Fibroblast of lung (primary cell): ENCODE results near the gene ZNF565.

Experiments used
- CTCF ChIP-seq, 2 donors: IDR thresholded peaks in 1 of 2; conservative IDR thresholded peaks in 1 of 2; 1 replicate in 1 of 2; 2 replicates in 1 of 2; pipeline ENCODE4 v1.5.1; 2011 to 2012; ENCODE audit warnings: low read length in 2 of 2, control low read depth in 1 of 2, inconsistent platforms in 1 of 2, low read depth in 1 of 2, mild to moderate bottlenecking in 1 of 2
- EZH2 ChIP-seq: IDR thresholded peaks from 2 replicates; pipeline ENCODE4 v1.5.1; 2012; ENCODE audit warnings: low read length, control low read depth, mild to moderate bottlenecking; ENCODE audit errors: missing control alignments

- TF ChIP-seq CTCF (conservative IDR thresholded peaks at IDR 0.05 in 1 of 2, IDR thresholded peaks at IDR 0.05 in 1 of 2; ENCODE audit: low read depth in 1 of 2, low read length in 2 of 2) (no peak), EZH2 (no peak)
Measured at GRCh38 chr19:36209372-36209771, 5.1 kb downstream of the ZNF565 start.
